ENCODE data around the gene ZNF768. TPM values are rescaled to one million over a fixed set of nuclear protein-coding genes. Genes with fewer than 3 reads are reported as not detected.

ZNF768 gene
- polyA plus RNA-seq (2013, experiment 1 of 2; ENCODE audit: insufficient read length) = 26.5 TPM
- 25.7 TPM for polyA plus RNA-seq (2013, experiment 2 of 2; ENCODE audit: insufficient read length)

GRCh38 chr16:30526137-30526822 is at the start of gene ZNF768:
TSS of gene ZNF768 (minus strand) at chr16:30526566. CDS start at chr16:30526413, 153 bp downstream.
- DNase-seq = peak; percentile 7

GRCh38 chr16:30574678-30575077 is 48.3 kb upstream of the ZNF768 start:
- no peak for DNase-seq

DNA sequence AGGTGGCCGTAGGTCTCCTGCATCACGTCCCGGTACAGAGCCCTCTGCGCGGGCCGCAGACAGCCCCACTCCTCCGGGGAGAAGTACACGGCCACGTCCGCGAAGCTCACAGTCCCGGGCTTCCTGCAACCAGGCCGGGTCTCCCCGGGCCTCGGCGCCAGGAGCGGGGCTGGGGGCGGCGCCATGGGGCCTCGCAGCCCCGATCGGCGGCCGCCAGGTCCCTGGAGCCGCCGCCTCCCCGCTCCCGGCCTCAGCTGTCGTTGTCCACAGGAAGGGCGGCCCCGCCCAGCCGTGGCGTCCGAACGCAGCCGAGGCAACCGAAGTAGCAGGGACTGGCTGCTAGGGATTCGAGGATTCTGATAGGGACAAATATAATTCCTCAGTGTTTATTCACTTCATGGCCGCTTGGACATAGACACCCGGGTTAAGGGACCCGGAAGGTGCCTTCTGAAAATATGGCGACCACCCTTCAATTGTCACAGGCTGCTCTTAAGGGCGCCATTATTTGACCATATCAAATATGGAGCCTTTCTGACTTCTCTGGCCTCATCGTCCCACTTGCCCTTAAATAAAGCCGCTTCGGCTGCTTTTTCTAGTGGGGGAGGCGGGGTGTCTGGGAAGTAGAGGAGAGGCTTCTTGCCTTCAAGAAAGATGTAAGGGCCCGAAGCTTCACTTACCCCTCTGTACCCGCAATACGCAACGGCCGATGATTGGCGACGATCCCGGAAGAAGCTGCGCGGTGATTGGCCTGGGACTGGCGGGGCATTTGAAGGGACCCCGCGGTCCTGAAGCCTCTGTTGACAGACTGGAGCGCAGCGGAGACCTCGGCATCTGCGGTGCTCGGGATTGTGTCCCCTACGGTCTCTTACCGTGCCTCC is 45.3 kb upstream of the ZNF768 start, which contains the start of gene ZNF688:
TSS of gene ZNF688 (minus strand) at position 270 of the 878 bp plus-strand sequence. CDS start at position 185, 85 bp downstream.
- DNase-seq = peak; percentile 98

- peak; percentile 32 for DNase-seq
Observed at GRCh38 chr16:30570636-30571444, 44.5 kb upstream of the ZNF768 start.

GRCh38 chr16:30569746-30570635 is 43.6 kb upstream of the ZNF768 start:
- no peak for DNase-seq

DNA sequence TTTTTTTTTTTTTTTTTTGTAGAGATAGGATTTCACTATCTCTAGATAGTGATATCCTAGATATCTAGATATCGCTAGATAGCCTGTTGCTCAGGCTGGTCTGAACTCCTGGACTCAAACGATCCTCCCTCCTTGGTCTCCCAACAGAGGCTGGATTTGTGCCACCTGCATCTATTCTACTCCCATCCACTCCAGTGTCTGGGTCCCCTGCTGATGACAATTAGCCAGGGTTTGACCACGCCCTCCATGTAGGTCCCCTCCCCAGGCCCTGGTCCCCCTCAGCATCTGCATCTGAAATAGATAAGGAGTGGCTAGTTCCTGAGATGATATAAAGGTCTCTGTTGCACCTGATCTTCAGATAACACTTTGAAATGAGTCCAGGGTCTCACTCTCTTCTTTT is 42.9 kb upstream of the ZNF768 start:
- DNase-seq = no peak

DNA sequence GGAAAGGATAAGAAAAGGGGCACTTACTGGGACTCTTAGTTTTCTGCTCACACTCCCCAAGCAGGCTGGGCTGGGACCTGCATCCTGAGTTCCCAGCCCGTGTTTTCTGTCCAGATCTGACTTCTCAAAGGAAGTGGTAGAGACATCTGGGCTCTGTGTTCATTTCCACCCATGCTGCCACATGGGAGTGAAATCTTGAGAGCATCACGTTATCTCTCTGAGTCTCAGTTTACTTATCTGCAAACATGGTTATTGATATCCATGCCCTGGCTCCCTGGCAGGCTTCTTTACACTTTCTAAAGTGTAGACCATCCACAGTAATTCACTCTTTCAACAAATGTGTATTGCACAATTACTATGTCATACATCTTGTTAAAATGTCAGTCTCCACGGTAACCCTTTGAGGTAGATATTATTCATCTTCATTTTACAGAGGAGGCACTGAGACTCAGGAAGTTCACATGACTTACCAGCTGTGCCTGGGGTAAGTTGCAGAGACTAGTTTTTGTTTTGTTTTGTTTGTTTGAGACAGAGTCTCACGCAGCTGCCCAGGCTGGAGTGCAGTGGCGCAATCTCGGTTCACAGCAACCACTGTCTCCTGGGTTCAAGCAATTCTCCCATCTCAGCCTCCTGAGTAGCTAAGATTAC is 41.7 kb upstream of the ZNF768 start:
- DNase-seq = peak; percentile 29

DNA sequence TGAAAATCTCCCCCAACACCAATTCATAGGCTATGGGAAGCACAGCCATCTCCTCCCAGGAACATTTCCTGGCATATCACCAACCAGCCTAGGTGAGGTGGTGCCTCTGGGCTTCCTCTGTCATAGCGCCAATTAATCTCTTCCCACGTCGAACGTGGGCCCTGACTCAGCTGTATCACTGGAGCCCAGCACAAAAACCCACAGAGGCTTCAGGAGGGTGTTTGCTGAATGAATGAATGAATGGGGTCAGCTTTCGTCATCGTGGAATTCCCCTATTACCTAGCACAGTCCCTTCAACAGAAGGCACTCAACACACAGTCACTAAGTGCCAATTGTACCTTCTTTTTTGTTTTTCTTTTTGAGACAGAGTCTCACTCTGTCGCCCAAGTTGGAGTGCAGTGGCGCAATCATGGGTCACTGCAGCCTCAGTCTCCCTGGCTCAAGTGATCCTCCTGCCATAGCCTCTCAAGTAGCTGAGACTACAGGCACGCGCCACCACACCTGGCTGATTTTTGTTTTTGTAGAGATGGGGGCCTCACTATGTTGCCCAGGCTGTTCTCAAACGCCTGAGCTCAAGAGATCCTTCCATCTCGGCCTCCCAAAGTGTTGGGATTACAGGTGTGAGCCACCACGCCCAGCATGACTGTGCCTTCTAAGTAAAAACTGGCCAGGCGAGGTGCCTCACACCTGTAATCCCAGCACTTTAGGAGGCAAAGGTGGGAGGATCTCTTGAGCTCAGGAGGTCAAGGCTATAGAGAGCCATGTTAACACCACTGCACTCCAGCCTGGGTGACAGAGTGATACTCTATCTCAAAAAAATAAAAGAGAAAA is 41.0 kb upstream of the ZNF768 start:
- DNase-seq = no peak

- DNase-seq = no peak
Observed at GRCh38 chr16:30566531-30566930, 40.2 kb upstream of the ZNF768 start.

DNA sequence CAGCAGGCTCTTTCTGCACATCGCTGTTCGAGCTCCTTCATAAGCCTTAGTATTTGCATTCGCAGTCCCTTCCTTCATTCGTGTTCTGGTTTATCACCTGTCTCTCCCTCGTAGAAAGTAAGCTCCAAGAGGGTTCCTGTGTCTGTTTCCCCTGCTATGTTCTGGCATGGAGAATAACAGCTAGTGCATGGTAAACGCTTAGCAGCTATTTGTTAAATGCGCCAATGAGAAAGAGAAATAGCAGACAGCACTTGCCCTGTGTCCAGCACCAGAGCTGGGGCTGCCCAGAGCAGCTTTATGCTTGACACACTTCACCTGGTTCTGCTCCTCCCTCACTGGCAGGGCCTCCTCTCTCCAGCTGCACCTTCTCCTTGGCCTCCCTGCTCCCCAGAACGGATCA is 39.6 kb upstream of the ZNF768 start:
- no peak for DNase-seq

DNA sequence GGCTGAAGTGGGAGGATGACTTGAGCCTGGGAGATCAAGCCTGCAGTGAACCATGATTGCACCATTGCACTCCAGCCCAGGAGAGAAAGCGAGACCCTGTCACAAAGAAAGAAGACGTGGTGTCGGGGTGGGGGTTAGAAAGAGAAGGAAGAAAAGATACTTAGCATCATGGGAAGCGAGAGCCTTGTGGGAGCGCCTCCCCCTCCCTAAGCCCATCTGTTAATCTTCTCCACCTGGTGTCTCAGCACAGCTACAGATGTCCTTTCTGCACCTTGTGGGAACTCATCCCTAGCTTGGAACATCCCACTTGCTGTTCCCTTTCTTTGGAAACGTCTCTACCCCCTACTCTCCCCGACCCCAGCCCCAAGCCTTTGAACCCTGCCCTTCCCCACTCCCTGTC is 39.2 kb upstream of the ZNF768 start:
- no peak for DNase-seq

DNA sequence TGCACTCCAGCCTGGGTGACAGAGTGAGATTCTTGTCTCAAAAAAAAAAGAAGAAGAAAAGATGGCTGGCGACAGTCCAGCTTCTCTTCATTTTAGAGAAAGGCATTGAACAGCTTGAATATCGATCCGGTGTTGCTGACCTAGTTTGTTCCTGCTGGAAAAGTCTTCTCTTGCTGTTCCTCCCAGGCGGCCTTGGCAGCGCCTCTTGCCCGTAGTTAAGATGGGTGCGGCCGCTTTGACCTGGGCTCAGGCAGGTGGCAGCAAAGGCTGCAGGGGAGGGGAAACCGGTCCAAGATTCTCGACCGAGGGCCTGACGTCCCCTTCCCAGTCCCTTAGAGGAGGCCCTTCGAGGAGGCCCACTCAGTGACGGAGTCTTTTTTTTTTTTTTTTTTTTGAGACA is 35.7 kb upstream of the ZNF768 start:
- DNase-seq = no peak

DNA sequence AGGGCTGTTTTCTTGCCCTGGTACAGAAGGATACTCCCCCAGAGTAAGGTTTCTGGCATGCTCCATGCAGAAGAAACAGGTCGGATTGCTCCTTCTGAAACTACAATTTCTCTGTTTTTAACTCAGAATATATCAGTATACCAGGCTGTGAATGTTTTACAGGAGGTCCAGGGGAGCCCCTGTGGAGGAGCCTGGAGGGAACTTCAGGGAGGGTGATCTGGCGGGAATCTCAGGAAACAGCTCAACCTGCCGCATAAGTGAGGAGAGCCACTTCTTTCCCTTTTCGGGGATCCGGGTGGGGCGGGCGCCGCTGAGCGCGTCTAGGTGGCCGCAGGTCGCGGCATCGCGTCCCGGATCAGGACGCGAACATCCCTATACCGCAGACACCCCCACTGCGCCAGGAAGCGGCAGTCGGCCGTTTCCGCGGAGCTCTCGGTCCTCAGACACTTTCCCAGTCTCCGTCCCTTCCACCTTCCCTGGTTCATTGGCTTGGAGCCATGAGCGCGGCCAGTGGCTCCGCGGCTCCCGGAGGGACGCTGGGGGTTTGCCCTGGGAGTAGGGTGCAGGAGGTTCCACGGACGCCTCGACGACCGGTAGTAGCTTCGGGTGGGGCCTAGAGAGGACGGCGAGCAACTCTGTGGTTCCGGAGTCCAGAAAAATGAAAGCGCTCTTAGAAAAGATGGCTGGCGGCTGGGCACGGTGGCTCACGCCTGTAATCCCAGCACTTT is 34.9 kb upstream of the ZNF768 start:
- DNase-seq = no peak

- DNase-seq = no peak
Observed at GRCh38 chr16:30559690-30560089, 33.3 kb upstream of the ZNF768 start.

DNA sequence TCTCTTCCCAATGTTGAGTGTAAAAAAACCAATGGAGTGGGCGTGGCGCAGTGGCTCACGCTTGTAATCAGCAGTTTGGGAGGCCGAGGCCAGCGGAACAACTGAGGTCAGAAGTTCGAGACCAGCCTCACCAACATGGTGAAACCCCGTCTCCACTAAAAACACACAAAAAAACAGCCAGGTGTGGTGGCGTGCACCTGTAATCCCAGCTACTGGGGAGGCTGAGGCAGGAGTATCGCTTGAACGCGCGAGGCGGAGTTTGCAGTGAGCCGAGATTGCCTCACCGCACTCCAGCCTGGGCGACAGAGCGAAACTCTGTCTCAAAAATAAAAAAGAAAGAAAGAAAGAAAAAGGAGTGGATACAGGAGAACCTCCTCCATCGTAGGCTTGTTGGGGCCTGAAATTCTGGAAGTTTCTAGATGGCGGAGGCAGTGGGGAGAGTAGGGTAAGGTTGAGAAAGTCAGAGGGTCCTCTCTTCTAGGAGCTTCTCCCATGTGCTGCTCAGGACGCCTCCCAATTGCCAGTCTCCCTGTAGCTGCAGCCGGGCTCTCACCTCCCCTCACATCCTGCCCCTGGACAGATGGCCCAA is 32.5 kb upstream of the ZNF768 start:
- DNase-seq = no peak

DNA sequence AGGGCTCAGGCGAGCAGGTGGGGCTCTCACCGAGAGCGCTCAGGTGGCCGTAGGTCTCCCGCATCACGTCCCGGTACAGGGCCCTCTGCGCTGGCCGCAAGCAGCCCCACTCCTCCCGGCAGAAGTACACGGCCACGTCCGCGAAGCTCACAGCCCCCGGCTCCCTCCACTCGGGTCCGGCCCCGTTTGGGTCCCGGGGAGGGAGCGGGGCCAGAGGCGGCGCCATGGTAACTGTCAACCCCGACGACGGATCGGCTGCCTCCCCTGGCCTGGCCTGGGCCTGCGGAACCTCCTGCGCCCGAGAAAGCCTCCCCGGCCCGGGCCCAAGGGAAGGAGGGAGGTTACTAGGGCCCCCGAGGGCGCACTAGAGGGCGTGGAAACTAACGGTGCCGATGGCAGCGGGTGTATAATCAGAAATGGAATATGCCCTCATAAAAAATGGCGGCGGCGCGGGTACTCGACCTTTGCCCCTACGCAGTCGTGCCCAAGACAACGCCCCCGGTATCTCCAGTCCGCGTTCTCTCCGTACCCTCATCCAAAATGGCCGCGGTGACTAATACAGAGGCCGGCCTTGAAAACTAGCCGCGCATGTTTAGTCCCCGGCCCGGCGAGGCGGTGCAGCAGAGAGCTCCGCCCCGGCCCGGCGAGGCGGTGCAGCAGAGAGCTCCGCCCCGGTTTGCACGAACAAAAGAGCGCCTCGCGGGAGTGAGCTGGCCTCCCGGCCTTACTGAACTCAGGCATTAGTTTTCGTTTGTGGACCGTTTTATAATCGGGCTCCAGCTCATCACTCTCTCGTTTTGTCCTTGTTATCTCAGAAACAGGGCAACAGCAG is 31.8 kb upstream of the ZNF768 start, which contains the start of gene ZNF764:
TSS of gene ZNF764 (minus strand) at position 418 of the 832 bp plus-strand sequence. CDS start at position 226, 192 bp downstream.
- peak; percentile 99 for DNase-seq

- DNase-seq = no peak
Observed at GRCh38 chr16:30557707-30557956, 31.3 kb upstream of the ZNF768 start.

- no peak for DNase-seq
Observed at GRCh38 chr16:30556125-30556473, 29.7 kb upstream of the ZNF768 start.

Data from fibroblast of skin of scalp (primary cell).